GM21360 (cell line): ENCODE data around the gene RASGRF2.

ENCODE experiments used
- ATAC-seq: cut with Tn5 transposase; IDR thresholded peaks from one replicate; pipeline ENCODE4 v1.9.1; 2021; ENCODE audit warnings: mild to moderate bottlenecking, moderate library complexity; ENCODE audit not compliant: unreplicated experiment

RASGRF2 gene

GRCh38 chr5:80941496-80941895 is 18.7 kb upstream of the RASGRF2 start:
- ATAC-seq, result no peak

- no peak for ATAC-seq
Observed at GRCh38 chr5:80951366-80951765, 8.8 kb upstream of the RASGRF2 start.

- no peak for ATAC-seq
Observed at GRCh38 chr5:80953587-80953986, 6.6 kb upstream of the RASGRF2 start.

GRCh38 chr5:80955082-80955590 is 5.0 kb upstream of the RASGRF2 start:
- ATAC-seq, result no peak

- no peak for ATAC-seq
Observed at GRCh38 chr5:80956272-80956671, 3.9 kb upstream of the RASGRF2 start.

- no peak for ATAC-seq
Observed at GRCh38 chr5:80957031-80957761, 3.0 kb upstream of the RASGRF2 start.

GRCh38 chr5:80958616-80959015 is 1.5 kb upstream of the RASGRF2 start:
- ATAC-seq, result no peak

- no peak for ATAC-seq
Observed at GRCh38 chr5:80959138-80959537, 1.0 kb upstream of the RASGRF2 start.

- no peak for ATAC-seq
Observed at GRCh38 chr5:80960531-80961375, 590 bp downstream of the RASGRF2 start.

- ATAC-seq, result no peak
Observed at GRCh38 chr5:80961376-80962281, 1.5 kb downstream of the RASGRF2 start.

- ATAC-seq, result no peak
Observed at GRCh38 chr5:80962630-80963520, 2.7 kb downstream of the RASGRF2 start.

GRCh38 chr5:80963521-80963895 is 3.3 kb downstream of the RASGRF2 start:
- ATAC-seq, result no peak

- no peak for ATAC-seq
Observed at GRCh38 chr5:80963966-80964481, 3.9 kb downstream of the RASGRF2 start.

- no peak for ATAC-seq
Observed at GRCh38 chr5:80964491-80964890, 4.3 kb downstream of the RASGRF2 start.

- no peak for ATAC-seq
Observed at GRCh38 chr5:80964919-80965318, 4.8 kb downstream of the RASGRF2 start.

- no peak for ATAC-seq
Observed at GRCh38 chr5:80967500-80968181, 7.5 kb downstream of the RASGRF2 start.

GRCh38 chr5:80973027-80973426 is 12.9 kb downstream of the RASGRF2 start:
- no peak for ATAC-seq

GRCh38 chr5:80975065-80975464 is 14.9 kb downstream of the RASGRF2 start:
- ATAC-seq, result no peak

- ATAC-seq, result no peak
Observed at GRCh38 chr5:80976985-80977384, 16.8 kb downstream of the RASGRF2 start.
